ENCODE data around the gene SLC25A45.

SLC25A45 gene

DNA sequence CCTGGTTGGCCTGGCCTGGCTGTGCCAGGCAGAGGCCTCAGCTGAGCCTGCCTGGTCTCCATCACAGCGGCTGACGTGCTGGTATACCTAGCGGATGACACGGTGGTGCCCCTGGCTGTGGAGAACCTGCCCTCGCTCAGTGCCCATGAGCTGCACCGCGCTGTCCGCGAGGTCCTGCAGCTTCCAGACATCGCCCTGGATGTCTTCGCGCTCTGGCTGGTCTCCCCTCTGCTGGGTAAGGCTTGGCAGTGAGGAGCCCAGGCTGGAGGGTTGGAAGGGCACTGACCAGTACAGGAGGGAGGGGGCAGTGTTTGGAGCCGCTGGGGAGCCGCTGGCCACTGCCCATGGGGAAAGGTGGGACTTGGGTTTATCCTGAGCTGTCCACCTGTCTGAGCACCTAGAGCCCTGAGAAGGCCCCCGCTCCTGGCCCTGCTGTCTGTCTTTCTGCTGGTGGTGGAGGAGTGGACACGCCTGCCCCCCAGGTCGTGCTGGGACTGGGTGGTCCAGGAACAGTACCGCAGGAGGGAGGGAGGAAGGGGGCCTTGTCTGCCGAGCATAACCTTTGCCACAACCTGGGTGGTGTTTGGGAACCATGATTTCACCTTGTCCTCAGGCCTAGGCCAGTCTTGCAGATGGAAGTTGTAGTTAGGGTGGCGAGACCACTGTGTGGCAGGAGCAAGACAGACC lies 7.0 kb upstream of the SLC25A45 start:
- DNase-seq (ENCODE audit: low spot score) = peak; percentile 14

DNA sequence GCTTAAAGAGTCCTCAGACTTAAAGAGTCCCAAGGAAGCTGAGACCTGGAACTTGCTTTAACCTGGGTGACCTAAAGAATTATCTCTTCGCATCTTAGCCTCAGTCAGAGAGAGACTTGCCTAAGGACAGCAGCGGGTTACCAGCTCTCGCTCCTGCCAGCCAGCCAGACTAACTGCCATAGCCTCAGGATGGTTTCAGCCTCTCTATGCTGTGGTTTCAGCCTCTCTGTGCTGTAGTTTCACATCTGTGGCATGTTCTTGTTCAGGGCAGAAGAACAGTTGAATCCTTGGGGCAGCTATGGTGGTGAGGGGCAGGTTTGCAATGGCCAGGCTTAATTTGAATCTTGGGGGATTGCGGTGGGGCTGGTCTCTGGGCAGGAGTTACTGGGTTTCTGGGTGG lies 6.3 kb upstream of the SLC25A45 start:
- peak; percentile 25 for DNase-seq (ENCODE audit: low spot score)

DNA sequence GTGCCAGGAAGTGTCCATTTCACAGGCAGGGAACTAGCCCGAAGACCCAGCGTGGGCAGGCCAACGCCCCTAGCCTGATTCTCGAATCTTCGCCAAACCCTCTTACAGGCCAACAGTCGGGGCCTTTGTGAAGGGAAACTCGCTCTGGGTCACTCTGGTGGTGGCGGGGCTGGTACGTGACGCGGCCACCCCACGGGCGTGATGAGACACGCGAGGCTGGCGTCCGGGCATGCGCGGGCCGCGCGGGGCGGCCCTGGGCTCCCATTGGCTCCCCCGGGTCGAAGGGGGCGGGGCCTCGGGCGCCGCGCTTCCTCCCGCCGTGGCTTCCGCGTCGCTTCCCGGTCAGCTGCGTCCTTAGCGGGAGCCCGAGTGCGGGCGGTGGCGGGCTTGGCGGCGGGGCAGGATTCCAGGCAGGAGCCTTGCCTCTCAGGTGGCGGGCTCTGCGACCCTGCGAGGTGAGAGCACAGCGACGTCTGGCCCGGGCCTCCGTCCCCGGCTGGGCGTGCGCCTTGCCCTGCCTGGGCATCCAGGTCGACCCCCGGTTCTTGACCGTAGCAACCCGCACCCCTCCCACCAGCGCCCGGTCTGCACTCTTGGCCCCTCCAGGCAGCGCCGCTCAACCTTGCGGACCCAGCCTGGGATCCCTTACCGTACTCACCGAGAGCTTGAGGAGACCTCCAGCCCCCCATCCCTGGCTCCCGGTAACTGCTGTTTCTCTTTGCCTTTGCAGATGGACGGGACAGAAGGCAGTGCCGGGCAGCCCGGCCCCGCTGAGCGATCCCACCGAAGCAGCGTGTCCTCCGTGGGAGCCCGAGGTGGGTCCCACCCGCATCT lies 4.1 kb upstream of the SLC25A45 start, which contains the start of gene FRMD8:
Gene FRMD8 (plus strand): TSS at position 331 of the 834 bp plus-strand sequence. CDS start 400 bp downstream, at position 731.
- peak; percentile 80 for DNase-seq (ENCODE audit: low spot score)

DNA sequence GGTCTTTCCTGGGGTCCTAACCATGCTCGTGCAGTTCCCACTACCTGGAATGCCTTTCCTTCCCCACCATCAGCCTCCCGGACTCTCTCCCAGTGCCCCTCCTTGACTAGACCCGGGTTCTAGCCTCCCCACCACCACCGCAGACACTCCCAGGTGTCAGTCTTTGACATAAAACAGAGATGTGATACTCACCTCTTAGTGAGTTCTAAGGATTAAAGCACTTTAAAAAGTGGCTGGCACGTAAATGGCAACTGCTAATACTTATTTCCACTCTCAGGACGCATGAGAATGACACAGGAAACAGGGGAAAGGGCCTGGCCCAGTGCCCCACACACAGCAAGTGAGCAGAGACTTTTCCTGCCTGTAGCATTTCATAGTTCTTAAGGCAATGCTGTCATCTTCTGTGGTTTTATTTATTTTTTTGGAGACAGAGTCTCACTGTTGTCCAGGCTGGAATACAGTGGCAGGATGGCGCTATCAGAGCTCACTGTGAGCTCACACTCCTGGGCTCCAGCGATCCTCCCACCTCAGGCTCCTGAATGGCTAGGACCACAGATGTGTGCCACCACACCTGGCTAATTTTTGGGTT lies 1.9 kb upstream of the SLC25A45 start:
- no peak for DNase-seq (ENCODE audit: low spot score)

DNA sequence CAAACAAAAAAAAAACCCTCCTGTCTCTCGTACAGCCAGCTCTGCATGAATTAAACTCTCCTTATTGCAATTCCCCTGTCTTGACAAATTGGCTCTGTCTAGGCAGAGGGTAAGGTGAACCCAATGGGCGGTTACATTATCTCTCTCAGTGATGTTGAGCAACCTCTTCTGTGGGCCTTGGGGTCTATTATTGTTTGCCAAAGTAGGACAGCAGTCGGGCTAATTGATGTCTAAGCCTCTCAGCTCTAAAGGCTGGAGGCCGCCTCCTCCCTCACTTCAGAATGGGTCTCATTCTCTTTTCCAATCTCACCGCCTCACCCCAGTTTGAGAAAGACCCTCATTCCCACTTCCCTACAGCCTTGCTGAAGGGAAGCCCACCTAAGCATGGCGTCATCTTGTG lies 1.3 kb upstream of the SLC25A45 start:
- DNase-seq (ENCODE audit: low spot score) = no peak

DNA sequence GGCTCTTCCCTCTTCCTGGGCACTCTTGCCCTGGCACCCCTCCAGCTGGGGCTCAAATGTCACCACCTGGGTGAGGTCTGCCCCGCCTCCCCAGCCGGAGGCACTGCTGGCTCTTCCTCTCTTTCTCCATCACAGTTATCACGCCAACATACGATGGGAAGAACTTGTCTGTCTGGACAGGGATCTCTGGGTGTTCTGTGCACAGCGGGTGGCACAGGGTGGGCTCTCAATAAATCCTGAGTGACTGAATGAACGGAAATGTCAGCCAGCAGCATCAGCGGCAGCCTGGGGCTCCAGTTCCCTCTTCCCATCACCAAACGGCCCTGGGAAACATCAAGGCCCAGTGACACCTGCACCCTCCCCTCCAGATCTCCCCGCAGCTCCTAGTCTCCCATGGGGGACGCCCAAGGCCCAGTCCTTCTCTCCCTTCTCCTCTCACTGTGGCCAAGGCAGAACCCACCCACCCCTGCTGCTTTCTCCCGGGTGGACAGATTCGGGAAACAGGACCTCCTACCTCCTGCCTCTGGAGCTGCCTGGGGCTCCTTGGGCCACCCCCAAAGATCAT lies 440 bp upstream of the SLC25A45 start:
- no peak for DNase-seq (ENCODE audit: low spot score)

DNA sequence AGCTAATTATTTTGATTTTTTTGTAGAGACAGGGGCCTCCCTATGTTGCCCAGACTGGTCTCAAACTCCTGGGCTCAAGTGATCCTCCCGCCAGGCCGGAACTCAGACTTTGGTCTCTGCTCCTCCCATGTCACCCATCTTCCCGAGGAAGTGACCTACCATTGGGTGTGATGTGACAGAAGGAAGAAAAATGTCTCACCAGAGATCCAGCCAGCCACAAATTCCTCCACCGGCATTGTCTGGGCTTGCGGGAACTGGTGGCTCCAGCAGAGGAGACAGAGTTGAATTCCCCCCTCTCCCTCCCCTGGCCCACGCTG lies 772 bp downstream of the SLC25A45 start:
- DNase-seq (ENCODE audit: low spot score) = no peak

DNA sequence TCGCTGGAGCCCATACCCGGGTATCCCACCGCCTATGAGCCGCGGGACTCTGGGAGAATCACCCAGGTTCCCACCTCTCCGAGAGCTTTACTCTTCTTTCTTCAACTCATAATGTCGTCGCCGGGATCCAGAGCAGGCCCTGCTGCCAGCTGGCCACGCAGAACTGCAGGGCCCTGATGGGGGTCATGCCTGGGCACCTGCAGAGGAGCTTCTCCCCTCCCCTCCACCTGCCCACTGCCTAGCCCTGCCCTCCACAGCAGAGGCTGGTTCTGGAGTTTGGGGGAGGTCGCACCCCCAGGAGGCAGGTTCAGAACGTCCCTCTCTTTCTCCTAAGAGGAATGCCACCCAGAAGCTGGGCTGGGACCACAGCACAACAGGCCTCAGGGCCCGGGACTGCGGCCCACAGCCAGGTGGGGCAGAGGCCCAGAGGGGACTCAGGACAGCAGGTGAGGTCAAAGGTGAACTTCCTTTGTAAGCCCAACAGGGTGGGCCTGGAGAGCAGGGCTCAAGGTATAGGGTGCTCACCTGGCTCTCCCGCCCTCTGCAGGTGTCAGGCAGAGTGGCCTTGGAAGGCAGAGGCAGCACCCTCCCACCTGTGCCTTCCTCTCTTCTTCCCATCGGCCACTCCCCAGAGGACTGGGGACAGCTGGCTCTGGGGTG lies 1.9 kb downstream of the SLC25A45 start:
- DNase-seq (ENCODE audit: low spot score) = no peak

DNA sequence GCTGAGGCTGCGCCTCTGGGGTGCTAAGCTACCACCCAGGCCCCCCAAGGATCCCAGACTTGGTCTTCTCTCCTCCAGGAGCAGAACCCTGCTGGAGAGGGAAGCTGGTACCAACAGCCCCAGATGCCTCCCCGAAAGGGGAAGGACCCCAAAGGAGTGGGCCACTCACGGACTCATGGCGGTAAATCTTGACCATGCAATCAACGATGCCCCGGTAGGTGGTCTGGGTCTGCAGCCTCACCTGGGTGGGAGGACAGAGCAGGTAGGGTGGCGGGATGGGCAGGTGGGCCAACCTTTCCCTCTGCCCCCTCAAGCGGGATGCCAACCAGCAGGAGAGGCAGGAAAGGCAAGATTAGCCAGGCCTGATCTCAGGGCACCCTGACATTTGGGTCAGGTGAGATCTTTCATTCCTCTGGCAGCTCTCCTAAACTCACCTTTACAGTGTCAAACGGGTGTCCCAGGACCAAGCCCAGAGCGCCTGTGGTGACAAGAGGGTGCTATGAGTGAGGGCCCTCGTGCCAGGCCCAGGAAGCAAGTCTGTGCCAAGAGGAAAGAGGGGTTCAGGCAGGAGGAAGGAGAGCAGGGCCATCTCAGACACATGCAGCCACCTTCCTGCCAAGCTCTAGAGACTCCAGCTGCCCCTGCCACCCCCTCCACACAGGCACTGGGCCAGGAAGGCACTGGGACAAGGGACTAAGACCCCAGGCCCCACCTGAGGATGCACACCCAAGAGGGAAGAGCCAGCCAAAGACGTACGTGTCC lies 2.6 kb downstream of the SLC25A45 start:
- no peak for DNase-seq (ENCODE audit: low spot score)

DNA sequence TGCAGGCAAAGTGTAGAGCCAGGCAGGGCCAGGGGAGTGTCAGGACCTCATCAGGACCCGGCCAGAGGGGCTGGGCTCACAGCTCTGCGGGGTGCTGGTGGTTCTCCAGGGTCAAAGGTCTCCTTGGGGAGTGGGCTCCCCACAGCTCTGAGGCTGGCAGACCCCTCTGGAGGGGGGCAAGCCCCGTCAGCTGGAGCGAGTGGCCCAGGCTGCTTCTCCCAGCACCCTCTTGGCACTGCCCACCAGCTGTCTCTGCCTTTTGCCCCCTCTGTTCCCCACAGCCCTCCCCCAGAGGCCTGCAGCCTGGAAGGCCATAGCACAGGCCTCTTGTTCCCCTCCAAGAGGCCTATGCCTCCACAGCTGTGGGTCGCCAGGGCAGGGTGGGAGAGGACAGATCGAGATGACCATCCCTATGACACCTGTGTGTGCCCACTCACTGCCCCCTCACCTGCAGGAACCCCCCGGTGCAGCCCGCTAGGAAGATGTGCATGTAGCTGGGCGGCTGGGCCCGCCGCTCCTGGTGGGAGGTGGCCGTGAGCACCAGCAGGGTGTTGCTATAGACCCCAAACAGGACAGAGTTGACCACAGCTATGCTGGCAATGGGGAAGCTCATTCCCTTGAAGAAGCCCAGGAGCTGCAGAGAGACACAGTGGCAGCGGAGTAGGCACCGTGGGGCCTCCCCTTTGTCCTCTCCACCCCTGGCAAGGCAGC lies 3.4 kb downstream of the SLC25A45 start:
- DNase-seq (ENCODE audit: low spot score) = no peak

DNA sequence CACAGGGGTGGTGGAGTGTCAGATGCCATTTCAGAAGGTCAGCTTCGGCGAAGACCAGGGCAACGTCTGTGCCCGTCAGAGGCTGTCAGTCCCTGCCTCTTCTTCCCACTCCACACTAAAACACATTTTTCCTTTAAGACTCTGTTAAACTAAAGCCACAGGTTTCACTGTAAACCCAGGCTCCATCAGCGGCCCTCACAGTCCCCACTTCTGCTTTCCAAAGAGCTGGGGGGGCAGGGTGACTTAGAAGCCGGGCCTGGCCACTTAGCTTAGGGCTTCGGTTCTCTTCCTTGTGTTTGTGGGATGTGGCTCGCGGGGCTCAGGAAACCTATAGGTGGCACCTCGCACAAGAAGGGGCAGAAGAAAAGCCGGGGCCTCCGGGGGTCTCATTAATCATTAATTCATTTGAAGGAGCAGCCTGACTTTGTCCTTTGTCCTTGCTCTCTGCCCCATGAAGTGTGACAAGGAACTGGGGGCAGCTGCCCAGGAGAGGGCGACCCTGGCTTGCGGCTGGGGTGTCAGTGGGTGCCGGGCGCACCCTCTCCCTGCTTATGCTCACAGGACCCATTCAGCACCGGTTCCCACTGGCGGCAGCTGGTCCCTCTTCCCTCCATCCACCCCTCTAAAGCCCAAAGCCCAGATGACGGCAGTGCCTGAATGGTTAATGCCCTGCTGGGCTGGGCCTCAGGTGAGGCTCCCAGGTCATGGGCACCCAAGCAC lies 4.1 kb downstream of the SLC25A45 start:
- no peak for DNase-seq (ENCODE audit: low spot score)

DNA sequence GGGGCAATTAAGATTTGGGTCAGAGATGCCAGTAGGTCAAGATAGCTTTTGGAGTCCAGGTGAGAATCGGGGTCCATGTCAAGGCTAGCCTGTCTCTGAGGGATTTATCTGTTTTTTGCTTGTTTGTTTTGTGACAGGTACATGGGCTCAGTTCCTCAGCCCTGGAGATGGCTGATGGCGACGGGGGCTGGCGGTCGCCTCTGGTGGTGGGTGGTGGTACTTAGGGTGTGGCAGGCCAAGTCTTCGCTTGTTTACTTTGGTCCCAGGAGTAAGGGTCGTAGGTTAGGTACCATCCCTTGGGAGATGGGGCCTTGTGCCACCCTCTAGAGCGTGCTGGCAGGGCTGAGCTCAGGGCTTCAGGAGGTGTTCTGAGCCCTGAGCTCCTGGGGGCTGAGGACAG lies 4.7 kb downstream of the SLC25A45 start:
- DNase-seq (ENCODE audit: low spot score) = no peak

DNA sequence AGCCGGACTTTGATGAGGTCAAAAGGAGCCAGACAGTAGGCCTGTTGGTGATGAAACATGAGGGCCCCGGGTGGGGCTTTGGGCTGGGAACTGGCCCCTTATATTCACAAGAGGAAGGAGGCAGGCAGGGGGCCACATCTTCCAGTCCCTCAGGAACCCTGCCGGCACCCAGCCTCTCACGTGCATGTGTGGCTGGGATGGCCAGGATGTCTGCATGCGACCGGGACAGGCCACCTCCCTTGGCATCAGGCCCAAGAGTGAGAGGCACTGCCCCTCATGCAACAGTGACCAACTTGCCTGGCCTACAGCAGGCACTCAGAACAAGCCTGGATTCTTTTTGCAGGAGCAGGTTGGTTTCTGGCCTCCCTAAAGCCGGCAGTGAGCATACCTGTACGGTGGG lies 5.4 kb downstream of the SLC25A45 start:
- DNase-seq (ENCODE audit: low spot score) = no peak

DNA sequence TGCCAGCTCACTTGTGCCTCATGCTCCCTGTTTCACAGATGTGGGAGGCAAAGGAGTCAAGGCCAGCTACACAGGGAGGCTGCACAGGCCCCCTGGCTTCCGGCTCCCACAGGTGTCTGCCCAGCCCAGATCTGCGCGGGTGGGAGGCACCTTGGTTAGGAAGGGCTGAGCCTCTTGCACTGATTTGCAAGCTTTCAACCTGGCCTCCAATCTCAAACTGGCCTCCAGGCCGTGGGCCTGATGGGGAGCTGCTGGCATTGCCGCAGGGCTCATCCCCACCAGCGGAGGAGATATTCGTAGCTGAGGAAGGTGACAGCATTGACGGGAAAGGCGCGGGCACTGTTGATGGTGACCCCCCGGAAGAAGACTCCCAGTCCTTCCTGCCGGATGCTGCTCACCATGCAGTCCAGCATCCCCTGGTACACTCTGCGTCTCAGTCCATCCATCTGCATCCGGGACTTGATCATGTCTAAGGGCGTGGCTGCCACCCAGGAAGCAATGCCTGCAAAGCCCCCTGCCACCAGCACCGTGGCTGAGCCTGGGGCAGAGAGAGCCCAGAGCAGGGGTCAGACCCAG lies 6.2 kb downstream of the SLC25A45 start:
- DNase-seq (ENCODE audit: low spot score) = no peak

DNA sequence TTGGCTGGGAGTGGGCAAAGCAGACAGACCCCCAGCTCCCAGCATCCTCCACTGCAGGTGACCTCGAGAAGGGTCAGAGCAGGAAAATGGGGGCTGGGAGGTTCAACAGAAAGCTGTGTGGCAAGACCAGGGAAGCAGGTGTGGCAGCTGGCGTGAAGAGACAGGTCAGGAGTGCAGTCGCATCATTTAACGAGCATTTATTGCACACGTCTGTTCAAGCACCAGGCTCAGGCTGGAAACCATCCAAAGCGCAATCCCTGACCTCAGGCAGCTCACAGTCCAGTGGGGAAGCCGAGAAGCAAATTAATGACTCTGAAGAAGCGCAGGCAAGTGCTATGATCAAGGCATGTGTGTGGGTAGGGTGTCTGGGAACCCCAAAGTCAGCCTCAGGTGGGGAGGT lies 7.4 kb downstream of the SLC25A45 start:
- DNase-seq (ENCODE audit: low spot score) = no peak

DNA sequence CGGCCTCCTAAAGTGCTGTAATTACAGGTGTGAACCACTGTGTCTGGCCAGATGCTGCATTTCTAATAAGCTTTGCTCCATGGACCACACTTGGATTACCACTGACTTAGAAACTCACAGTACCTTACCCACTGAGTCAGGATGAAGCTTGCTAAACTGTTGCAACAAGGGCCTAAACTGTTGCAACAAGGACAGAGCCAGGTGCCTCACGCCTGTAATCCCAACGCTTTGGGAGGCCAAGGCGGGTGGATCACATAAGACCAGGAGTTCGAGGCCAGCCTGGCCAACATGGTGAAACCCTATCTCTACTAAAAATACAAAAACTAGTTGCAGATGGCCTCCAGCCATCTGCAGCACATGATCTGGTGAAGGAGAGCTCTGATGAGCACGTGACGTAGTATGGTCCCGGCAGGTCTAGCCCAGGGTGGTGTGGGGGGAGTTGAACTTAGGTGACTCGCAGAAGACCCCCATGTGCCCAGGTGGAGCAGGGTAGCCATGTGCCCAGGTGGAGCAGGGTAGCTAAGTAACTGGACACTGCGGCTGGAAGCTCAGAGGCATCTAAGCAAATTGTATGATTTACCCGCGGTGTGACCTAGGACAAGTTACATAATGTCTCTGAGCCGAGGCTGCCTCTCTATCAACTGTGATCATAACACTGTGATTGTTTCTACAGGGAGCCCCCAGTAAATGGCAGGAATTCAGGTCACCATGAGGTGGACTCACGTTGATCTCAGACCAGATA lies 8.4 kb downstream of the SLC25A45 start:
- no peak for DNase-seq (ENCODE audit: low spot score)

DNA sequence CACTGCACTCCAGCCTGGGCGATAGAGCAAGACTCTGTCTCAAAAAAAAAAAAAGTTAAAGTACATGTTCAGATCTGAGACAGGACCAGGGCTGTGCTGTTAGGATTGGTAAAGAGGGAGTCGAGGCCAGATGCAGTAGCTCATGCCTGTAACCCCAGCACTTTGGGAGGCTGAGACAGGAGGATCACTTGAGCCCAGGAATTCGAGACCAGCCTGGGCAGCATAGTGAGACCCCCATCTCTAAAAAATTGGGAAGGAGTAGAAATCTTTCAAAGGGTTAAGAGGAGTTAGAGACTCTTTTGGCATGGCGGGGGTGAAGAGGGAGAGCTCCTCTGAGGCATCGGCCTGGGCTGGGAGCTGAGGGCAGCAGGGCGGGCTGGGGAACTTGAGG lies 11.8 kb downstream of the SLC25A45 start:
- DNase-seq (ENCODE audit: low spot score) = no peak

DNA sequence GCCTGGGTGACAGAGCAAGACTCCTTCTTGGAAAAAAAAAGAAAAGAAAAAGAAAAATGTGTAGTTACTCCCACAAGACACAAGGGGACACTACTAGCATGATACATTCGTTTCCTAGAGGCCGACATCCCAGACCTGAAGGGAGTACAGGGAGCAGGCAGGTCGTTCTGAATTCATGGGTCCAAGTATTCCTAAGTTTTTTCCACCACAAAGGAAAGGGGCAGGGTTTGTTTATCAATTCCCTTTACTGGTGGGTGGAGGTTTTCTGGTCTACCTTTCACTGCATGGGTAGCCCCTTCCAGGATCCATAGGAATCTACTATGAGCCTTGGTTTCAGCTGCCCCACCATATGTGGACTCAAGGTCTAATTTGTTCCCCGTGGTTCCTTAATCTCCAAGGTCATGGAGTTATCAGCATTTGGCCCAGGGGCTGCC lies 16.1 kb downstream of the SLC25A45 start:
- DNase-seq (ENCODE audit: low spot score) = peak; percentile 91

DNA sequence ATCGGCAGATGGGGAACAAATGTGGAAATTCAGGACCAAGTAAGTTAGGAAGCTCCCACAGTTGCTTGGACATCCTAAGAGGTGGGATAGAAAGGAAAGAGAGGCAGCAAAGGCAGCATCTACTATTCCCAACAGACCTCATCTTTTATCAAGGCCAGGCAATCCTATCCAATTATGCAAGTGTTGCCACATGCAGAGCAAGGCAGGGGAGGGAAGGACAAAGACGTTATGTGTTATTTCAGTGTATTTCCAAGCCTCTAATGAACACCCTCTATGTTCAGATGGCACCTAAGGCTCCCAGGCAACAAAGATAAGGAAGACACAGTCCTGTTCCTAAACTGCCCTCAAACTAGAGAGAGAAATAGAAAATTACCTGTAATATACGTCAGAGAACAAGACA lies 18.7 kb downstream of the SLC25A45 start:
- DNase-seq (ENCODE audit: low spot score) = no peak

Measured in cerebellar cortex (tissue), 1 donor.